OCI-LY3 (cell line): Measurements from ENCODE around the gene CD38.
A peak's percentile ranks its signal among the peaks of the same experiment; 100 is the strongest.

ENCODE experiments used
- H2AFZ ChIP-seq: fragments of 200-600, 300-600 bp; shearing (Covaris generic); 2 replicates; pipeline ENCODE4 v1.6.0; 2014; ENCODE audit warnings: antibody characterized with exemption, low read depth, low read length
- H3K27ac ChIP-seq: fragments of 200-600, 300-600 bp; sonication (generic); 2 replicates; pipeline ENCODE4 v1.5.1; 2014; ENCODE audit warnings: mild to moderate bottlenecking, low read length, moderate library complexity, mixed read lengths
- H3K27me3 ChIP-seq: fragments of 200-600, 300-600 bp; sonication (generic); 2 replicates; pipeline ENCODE4 v1.6.1; 2014; ENCODE audit warnings: low read depth, low read length, mixed read lengths
- H3K36me3 ChIP-seq: fragments of 200-600, 300-600 bp; sonication (generic); replicated peaks from 2 replicates; pipeline ENCODE3; 2014; ENCODE audit warnings: low read depth, low read length, mixed read lengths
- H3K4me1 ChIP-seq: fragments of 300-600, 200-600 bp; sonication (generic); 2 replicates; pipeline ENCODE4 v1.6.1; 2014; ENCODE audit warnings: low read length, mixed read lengths
- H3K4me2 ChIP-seq: fragments of 200-600, 300-600 bp; sonication (generic); 2 replicates; pipeline ENCODE4 v1.6.1; 2014; ENCODE audit warnings: low read length, mixed read lengths
- H3K4me3 ChIP-seq: fragments of 300-600, 200-600 bp; sonication (generic); 2 replicates; pipeline ENCODE4 v1.5.1; 2014; ENCODE audit warnings: antibody characterized with exemption, mild to moderate bottlenecking, low read length, moderate library complexity
- H3K79me2 ChIP-seq: fragments of 300-600, 200-600 bp; shearing (Covaris generic); 2 replicates; pipeline ENCODE4 v1.6.1; 2014; ENCODE audit warnings: mild to moderate bottlenecking, low read length, mixed read lengths
- H3K9ac ChIP-seq: fragments of 300-600, 200-600 bp; shearing (Covaris generic); 2 replicates; pipeline ENCODE4 v1.6.0; 2014; ENCODE audit warnings: mild to moderate bottlenecking, low read length, moderate library complexity
- H3K9me3 ChIP-seq: fragments of 200-600, 300-600 bp; shearing (Covaris generic); 2 replicates; pipeline ENCODE4 v1.6.1; 2014; ENCODE audit warnings: low read length, mixed read lengths; ENCODE audit not compliant: insufficient read depth
- H4K20me1 ChIP-seq: fragments of 200-600, 300-600 bp; sonication (generic); 2 replicates; pipeline ENCODE4 v1.6.1; 2016; ENCODE audit warnings: low read length, mixed read lengths; ENCODE audit not compliant: insufficient read depth
- CTCF ChIP-seq: fragments of 200-600, 300-600 bp; sonication (generic); IDR thresholded peaks from 2 replicates; pipeline ENCODE4 v1.5.1; 2014; ENCODE audit warnings: antibody characterized with exemption, low read length, low read depth
- EZH2phosphoT487 ChIP-seq: fragments of 200-600 bp; shearing (Covaris generic); IDR thresholded peaks from 2 replicates; pipeline ENCODE4 v1.6.1; 2018; ENCODE audit warnings: antibody characterized with exemption, mixed run types, low read depth

CD38 gene

GRCh38 chr4:15766821-15767220 lies 11.3 kb upstream of the CD38 start:
- Histone ChIP-seq H3K27ac (no peak overlapping the region), H3K9ac (no peak overlapping the region), H3K79me2 (no peaks in the 10 kb centered on the region), H3K9me3 (no peaks in the 10 kb centered on the region), H3K4me3 (no peak overlapping the region), H4K20me1 (no peaks in the 10 kb centered on the region), H3K27me3 (no peaks in the 10 kb centered on the region), H3K4me2 (no peak overlapping the region), H3K36me3 (no peaks in the 10 kb centered on the region), H3K4me1 (peaks cover 30% of the 10 kb centered on the region), H2AFZ (no peak overlapping the region)
- TF ChIP-seq CTCF (no peak), EZH2phosphoT487 (no peak)

GRCh38 chr4:15769202-15769601 lies 8.9 kb upstream of the CD38 start:
- H3K9me3 ChIP-seq: no peaks in the 10 kb centered on the region
- H3K36me3 ChIP-seq: no peaks in the 10 kb centered on the region
- no peaks in the 10 kb centered on the region for H3K79me2 ChIP-seq
- H3K9ac ChIP-seq: no peak overlapping the region
- H3K27me3 ChIP-seq: peaks cover 4% of the 10 kb centered on the region; the same call in 1 of the 2 replicates
- H3K4me3 ChIP-seq: no peak overlapping the region
- peaks cover 48% of the 10 kb centered on the region for H3K4me1 ChIP-seq
- no peak for TF ChIP-seq CTCF
- no peak for TF ChIP-seq EZH2phosphoT487
- no peak overlapping the region for H3K27ac ChIP-seq
- no peak overlapping the region for H2AFZ ChIP-seq
- H3K4me2 ChIP-seq: no peak overlapping the region
- H4K20me1 ChIP-seq: no peaks in the 10 kb centered on the region

GRCh38 chr4:15771216-15772058 lies 6.7 kb upstream of the CD38 start:
- no peak for TF ChIP-seq CTCF
- TF ChIP-seq EZH2phosphoT487: no peak
- Histone ChIP-seq H3K27ac (peak overlapping the region; percentile 57), H3K79me2 (no peaks in the 10 kb centered on the region), H4K20me1 (no peaks in the 10 kb centered on the region), H2AFZ (no peak overlapping the region; the same call in 1 of the 2 replicates), H3K27me3 (peaks cover 17% of the 10 kb centered on the region), H3K4me2 (peak overlapping the region; percentile 80), H3K36me3 (no peaks in the 10 kb centered on the region), H3K4me3 (peak overlapping the region; percentile 53), H3K4me1 (peaks cover 41% of the 10 kb centered on the region), H3K9ac (peak overlapping the region; percentile 5; the same call in 1 of the 2 replicates), H3K9me3 (no peaks in the 10 kb centered on the region)

- Histone ChIP-seq H3K79me2 (no peaks in the 10 kb centered on the region), H2AFZ (no peak overlapping the region), H3K4me1 (peaks cover 46% of the 10 kb centered on the region), H3K4me2 (no peak overlapping the region), H3K9me3 (no peaks in the 10 kb centered on the region), H3K27me3 (peaks cover 23% of the 10 kb centered on the region), H3K27ac (no peak overlapping the region), H4K20me1 (no peaks in the 10 kb centered on the region), H3K36me3 (no peaks in the 10 kb centered on the region), H3K4me3 (no peak overlapping the region), H3K9ac (no peak overlapping the region)
- TF ChIP-seq CTCF: no peak
Measured at GRCh38 chr4:15774020-15774420, 4.1 kb upstream of the CD38 start.
